GM18505 (cell line): ENCODE results near the gene SPOCK1.
"Not testable (repeated sequence)": the region's sequence is repeated elsewhere in the genome, so short reads cannot be mapped to it uniquely, and the experiment has no call there.

Source experiments
- ATAC-seq: cut with Tn5 transposase; IDR thresholded peaks from one replicate; pipeline ENCODE4 v1.9.1; 2021; ENCODE audit not compliant: unreplicated experiment
- POLR2A ChIP-seq: IDR thresholded peaks from 4 replicates; pipeline ENCODE4 v1.6.1; 2011; ENCODE audit warnings: borderline replicate concordance; ENCODE audit not compliant: insufficient read depth, insufficient read length; ENCODE audit errors: extremely low read depth

The SPOCK1 gene

DNA sequence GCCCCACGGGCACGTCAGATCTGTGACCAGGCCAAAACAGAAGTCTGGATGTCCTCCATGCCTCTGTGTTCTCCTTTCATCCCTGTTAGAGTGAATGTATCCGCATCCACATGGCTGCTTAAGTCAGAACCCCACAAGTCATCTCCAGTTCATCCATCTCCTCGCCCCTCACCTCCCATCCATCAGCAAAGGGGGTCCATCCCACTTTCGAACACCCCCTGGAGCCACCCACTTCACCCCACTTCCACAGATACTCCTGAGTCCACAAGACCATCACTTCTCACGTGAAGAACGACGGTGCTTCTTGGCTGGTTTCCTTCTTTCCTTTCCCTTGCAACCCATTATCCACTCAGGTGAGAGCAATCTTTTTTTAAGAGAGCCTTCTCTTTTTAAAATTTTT, 3.5 kb upstream of the SPOCK1 start:
- TF ChIP-seq POLR2A, result no peak
- no peak for ATAC-seq

DNA sequence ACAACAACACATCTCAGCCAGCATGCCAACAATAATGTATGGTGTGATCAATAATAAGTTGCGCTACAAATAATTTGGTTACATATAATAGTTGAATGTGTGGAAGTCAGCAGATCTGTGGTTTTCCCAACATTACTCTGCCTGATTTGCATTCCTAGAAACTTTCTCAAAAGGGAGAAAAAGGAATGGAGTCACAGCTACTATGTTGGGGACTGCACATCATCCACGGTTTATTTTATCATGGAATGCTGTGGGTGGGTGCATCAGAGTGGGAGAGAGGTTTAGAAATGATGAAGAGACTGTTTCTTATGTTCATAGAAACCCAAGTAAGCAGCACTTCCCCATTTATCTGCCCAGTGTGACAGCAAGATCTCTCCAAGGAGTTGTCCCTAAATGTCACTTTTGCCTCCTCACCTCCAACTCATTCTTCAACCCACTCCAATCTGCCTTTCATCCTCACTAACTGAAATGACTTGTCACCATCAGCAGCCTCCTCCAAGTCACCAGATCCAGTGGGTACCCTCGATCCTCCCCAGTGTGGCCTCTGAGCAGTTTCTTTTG, 2.8 kb upstream of the SPOCK1 start:
- no peak for ATAC-seq
- TF ChIP-seq POLR2A, result no peak

DNA sequence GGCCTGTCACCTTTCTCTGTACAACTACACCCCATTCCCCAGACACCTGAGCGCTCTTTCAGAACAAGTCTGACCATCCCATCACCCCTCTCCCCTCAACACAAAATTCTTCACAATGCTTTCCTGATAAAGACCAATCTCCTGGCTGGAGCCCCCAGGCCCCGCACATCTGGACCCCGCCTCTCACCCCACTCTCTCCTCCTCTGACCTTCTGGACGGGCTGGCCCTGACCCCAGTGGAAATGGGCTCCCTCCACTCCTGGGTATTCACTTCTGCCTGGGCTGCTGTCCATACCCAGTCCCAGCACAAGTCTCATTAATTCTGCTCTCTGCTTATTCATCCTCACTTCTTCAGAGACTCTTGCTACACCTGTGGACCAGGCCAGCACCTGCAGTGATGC, 2.1 kb upstream of the SPOCK1 start:
- TF ChIP-seq POLR2A, result no peak
- ATAC-seq, result no peak

DNA sequence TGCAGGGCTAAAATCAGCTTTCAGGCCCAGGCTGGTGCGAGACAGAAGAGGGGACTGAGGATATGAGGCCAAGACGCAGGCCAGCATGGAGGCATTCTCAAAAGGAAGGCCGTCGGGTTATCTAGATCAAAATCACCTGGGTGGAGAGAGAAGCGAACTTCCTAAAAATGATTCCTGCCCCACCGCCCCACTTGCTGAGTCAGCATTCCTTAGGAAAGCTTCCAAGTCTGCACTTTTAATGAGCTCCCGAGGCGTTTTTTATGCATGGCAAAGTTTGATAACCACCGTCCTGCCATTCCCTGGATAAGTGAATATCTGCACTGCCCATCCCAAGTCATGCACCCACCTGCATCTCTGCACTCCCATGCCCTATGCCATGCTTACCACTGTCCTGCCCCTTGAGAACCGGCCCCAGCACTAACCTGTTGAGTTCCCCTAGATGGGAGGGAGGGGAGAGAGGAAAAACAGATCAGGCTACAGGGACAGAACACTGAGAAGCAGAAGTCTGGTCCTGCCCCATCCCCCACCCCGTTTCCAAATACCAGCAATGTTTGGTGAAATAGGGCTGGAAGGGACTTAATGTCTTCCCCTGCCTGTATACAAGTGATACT, 1.6 kb upstream of the SPOCK1 start:
- ATAC-seq, result no peak
- TF ChIP-seq POLR2A, result no peak

DNA sequence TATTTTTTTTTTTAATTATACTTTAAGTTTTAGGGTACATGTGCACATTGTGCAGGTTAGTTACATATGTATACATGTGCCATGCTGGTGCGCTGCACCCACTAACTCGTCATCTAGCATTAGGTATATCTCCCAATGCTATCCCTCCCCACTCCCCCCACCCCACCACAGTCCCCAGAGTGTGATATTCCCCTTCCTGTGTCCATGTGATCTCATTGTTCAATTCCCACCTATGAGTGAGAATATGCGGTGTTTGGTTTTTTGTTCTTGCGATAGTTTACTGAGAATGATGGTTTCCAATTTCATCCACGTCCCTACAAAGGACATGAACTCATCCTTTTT, 351 bp upstream of the SPOCK1 start:
- ATAC-seq, result not testable (repeated sequence)

DNA sequence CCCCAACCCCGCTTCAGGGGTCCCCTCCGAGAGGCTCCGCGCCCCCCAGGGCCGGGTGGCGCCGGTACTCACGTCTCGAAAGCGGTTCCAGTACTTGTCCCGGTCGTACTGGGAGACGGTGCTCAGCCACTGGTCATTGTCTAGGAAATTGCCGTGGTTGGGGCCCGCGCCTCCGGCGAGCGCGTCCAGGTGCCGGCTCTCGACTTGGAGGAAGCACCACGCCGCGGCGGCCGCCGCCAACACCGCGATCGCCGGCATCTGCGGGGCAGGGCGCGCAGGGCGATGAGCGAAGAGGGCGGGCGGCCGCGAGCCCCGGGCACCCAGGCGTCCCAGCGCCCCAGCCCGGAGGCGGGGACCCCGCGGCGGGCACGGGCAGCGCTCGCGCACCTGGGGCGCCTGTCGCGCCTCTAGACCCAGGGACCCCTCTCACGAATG, 808 bp downstream of the SPOCK1 start:
- no peak for TF ChIP-seq POLR2A
- ATAC-seq, result no peak

DNA sequence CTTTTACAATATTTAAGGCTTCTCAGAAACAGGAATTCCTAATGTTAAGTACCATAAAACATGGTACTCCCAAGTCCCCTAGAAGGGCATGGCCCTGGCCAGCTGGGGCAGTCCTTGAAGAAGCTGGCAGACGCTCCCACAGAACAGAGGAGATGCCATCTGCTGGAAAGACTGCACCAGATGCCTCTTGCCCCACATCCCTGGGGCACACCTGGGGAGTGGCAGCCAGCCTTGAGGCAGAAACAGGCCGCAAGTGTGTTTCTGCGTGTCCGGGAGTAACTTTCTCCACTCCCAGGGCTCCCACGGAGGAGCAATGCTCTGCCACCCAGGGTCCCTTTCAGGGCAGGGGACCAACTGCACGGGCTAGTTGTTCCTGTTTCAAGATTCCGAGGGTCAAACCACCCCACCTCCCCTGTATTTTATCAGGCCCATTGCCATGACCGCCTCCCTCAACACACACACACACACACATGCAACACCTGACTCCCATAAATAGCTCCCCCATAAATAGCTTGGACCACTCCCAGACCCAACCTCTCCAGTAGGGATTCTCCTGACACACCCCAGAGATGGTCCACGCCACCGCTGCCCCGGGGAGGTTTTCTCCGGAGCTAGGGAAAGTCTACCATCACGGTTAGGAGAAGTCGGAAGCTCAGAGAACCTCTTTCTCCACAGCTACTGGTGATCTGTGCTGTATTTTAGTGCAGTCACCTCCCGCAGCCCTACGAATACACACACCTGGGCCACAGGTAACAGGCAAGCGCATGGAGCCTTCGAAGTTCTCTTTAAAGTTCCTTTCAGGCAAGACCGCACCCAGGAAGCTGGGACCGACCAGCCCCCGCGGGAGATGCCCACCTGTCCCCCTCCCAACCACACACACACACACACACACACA, 1.5 kb downstream of the SPOCK1 start:
- no peak for TF ChIP-seq POLR2A
- ATAC-seq, result no peak

DNA sequence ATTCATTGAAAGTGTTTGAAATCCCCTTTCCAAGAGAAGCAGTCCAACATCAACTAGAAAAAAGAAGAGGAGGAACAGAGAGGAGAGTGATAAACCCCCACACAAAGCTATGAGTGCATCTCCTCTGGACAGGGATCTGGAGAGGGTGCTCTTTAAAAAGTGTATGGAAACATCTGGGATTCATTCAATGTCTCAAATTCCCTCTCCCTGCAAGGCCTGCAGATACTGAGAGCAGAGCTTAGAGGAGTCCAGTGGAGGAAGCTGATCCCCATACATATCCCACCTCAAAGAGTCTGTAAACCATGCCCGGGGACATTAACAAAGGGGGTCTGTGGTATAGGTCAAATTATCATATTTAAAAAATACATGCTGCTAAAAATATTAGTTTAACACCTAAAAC, 2.2 kb downstream of the SPOCK1 start:
- TF ChIP-seq POLR2A, result no peak
- no peak for ATAC-seq

DNA sequence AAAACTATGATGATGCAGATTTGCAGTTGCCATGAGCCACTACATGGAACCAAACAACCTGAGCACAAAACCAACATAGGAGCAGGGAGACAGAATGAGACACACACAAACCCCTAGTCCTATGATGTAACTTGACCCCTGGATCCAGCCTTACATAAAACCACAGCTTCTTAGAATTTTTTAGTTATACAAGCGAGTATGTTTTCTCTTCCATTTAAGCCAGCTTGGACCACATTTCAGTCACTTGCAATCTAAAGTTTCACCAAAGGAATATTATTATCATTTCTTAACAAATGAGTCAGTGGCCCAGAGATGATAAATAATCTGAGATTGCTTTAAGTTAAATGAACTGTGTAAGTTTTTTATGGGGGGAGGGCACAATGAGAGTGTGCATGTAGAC, 6.8 kb downstream of the SPOCK1 start:
- no peak for ATAC-seq
- no peak for TF ChIP-seq POLR2A

DNA sequence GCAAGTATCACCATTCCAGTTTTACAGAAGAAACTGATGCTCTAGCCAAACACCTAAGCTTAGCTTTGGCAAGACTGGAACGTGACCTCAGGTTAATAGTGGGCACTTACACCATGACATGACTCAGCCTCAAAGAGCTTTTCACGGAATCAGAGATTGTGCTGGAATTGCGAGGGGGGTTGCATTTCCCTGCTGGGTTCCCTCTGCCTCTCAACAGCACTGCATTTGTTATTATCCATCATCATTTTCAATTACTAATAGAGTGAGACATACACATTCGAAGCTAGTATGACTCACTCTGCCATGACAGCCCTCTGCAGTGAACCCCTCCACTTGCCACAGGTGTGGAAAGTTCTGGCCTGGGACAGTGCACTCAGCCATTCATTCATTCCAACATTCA, 8.0 kb downstream of the SPOCK1 start:
- no peak for TF ChIP-seq POLR2A
- no peak for ATAC-seq

DNA sequence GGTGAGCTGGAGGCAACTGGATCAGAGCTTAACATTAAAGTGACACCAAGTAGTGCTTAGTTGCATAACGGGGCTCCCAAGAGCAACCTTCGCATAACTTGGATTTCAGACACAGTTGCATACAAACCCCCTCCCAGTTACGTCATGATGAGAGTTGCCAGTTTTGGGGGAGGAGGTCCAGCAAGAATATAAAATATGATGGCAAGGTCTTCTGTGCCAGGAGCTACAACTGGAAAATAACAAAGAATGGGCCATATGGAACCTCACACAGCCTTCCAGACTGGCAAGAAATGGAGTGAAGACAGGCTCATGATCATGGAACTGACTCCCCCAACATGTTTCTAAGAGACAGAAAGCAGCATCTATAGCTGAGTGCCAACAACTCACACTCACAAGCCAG, 8.5 kb downstream of the SPOCK1 start:
- no peak for TF ChIP-seq POLR2A
- no peak for ATAC-seq

DNA sequence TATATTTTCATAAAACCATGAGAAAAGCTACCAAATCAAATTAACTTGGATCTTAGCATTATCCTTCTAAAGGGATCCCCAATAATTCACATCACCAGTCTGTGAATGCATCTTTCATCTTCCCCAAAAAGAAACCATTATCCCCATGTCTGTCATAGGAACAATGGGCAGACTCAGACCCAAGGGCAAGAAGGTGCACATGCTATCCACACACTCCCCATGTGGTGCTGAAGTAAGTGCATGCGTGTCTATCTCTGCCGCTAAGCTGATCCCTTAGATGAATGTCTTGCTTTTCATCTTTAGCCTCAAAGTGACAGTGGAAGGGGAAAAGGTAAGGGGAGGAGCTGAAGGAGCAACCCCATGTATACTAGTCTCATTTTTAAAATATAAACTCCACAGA, 10.2 kb downstream of the SPOCK1 start:
- ATAC-seq, result no peak
- TF ChIP-seq POLR2A, result no peak

DNA sequence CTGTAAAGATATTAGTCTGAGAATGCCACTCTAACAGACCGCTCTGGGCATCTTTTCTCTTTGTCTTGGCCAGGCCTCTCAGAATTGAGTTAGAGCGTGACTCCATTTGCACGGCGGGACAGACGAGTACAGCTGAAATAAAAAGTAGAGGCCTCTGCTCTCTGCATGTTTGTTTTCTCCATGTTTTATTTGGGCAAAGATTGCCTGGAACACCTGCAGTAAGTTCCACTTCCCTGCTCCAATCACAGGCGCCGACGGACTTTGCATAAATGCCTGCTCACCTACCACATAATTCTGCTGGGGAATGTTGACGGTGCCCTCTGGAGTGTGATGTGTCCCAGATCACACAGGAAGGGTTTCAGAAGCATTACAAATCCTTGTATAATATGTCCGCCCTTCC, 10.6 kb downstream of the SPOCK1 start:
- ATAC-seq, result no peak
- TF ChIP-seq POLR2A, result no peak

DNA sequence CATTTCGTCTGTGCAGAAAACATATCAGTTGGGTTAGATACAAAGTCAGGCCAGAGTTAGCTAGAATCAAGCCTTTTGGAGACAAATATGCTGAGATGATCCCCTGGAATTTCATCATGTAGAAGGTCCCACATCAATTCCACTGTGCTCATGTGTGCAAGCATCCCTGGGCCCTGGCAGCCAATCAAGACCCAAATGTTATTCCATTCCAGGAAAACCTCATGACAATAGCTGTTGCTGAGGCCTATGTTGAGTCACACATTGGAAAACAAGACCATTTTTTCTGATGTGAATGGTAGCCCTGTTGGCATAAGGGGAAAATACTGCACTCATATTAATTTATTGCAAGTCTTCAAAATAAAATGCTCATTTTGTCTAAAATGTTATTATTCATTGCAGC, 11.5 kb downstream of the SPOCK1 start:
- ATAC-seq, result no peak

DNA sequence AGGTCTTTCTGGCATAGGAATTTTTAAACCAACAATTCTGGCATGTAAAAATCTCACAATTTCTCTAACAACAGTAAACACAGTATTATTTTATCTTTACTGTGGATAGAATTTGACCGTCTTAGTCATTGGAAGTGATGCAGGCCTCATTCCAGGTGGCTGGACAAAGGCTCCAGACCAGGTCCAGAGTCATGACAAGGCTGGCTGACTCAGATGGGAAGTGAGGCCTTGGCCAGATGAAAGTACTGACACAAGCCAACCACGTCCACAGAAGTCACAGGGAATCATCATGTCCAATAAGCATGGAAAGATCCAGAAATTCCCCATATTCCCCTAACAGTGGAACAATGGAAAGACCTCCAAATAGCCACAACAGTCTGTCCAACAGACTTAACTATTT, 12.4 kb downstream of the SPOCK1 start:
- no peak for TF ChIP-seq POLR2A
- ATAC-seq, result no peak

More for the DNA sequence above, 11.5 kb downstream of the SPOCK1 start:
- no peak for TF ChIP-seq POLR2A

DNA sequence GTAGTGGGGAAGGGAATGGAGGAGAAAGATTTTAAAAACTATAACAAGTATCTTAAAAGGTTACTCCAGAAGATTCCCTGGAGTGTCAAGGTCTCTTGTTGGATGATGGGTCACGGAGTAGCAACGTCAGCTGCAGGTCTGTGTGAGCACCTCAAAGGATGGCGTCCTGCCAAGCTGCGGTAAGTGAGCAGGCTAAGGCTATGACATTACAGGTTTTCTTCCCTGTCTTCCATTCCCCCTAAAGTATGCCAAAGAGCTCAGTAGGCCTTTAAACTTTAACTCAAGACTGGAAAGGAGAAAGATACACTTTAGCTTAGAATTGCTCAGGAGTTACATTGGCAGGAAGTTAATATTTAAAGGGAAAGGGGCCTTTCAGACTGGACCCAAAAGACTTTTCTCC, 17.5 kb downstream of the SPOCK1 start:
- ATAC-seq, result no peak
- no peak for TF ChIP-seq POLR2A
